ENCODE results near the gene TBC1D1. TPM values are rescaled to one million over a fixed set of nuclear protein-coding genes. Genes with fewer than 3 reads are reported as not detected.

The TBC1D1 gene
- total RNA-seq, 2 donors from 2014 or later, result 49.8 to 129 TPM

DNA sequence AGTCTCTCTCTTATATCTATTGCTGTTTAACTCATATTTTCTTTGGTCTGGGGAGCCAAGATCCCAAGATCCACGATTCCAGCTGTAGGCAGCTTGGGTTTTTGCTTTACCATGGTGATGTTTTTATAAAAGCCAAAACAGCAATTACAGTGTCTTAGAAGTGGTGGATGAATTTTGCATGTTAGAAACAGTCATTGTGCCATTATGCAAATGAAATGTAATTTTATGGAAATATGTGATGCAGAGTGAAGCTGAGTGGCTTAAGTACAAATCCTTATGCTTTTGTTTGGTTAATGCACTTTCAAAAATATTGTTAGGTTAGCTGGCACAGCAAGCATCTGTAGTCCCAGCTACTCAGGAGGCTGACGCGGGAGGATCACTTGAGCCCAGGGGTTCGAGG lies 36.5 kb downstream of the TBC1D1 start:
- Histone ChIP-seq H3K36me3 (no peaks in the 10 kb centered on the region), H3K4me3 (no peak overlapping the region), H3K27me3 (replicated peaks; ENCODE audit: insufficient read depth) (no peaks in the 10 kb centered on the region), H3K27ac (no peak overlapping the region), H3K9me3 (no peaks in the 10 kb centered on the region), H3K4me1 (replicated peaks) (no peaks in the 10 kb centered on the region)
- no peak for DNase-seq (ENCODE audit: low spot score)
- WGBS, result 83% methylated on average over 4 of the region's 4 CpGs
- TF ChIP-seq CTCF (IDR thresholded peaks at IDR 0.05) (no peak), POLR2AphosphoS5 (IDR thresholded peaks at IDR 0.05) (no peak), POLR2A (IDR thresholded peaks at IDR 0.05) (no peak)
- intact Hi-C loops (cut with DNase I), result no loop called here

DNA sequence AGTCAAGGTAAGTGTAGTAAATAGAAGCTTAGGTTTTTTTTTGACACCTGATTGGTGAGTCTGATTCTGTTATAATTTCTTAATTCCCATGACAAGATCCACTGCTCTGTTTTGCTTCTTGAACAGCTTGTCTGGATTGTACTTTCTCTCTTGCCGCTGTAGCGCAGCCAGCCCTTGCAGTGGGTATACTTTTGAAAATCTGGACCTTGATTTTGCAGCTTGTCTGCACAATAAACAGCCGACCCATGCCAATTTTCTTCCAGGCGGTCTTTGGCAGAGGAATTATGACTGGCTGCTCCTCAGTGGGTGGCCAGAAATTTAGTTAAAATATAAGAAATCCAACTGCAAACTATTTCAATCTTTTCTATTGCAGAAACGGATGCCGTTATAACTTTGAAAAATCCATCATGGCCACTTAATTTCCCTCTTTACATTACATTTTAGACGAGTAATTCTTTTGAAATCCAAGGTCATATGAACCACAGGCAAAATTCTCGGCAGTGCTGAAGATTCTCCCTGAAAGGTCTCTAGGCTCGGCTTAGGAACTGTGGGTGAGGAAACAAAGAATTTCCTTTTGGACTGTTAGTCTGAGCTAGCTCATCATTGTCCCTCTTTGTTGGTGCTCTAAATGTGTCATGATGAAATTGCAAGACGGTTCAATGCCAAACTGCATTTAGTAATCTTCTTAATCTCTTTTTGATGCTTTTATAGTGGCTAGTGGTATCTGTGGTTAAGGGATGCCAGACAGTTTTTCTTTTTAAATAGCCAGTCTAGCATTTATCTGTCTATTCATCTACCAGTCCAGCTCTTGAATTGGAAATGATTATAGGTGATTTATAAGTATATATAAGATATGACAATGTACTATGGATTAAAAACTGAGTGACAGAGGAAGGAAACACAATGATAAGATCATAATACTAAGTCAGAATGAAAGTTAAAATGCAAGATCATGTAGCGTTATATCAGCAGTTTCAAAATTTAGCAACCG lies 37.8 kb downstream of the TBC1D1 start:
- intact Hi-C loops (cut with DNase I), result no loop called here
- Histone ChIP-seq H3K9me3 (no peaks in the 10 kb centered on the region), H3K36me3 (no peaks in the 10 kb centered on the region), H3K27me3 (replicated peaks; ENCODE audit: insufficient read depth) (no peaks in the 10 kb centered on the region), H3K27ac (no peak overlapping the region), H3K4me1 (replicated peaks) (no peaks in the 10 kb centered on the region), H3K4me3 (no peak overlapping the region)
- no peak for TF ChIP-seq POLR2AphosphoS5 (IDR thresholded peaks at IDR 0.05)
- no peak for TF ChIP-seq CTCF (IDR thresholded peaks at IDR 0.05)
- no peak for TF ChIP-seq POLR2A (IDR thresholded peaks at IDR 0.05)
- DNase-seq (ENCODE audit: low spot score), result no peak
- 60% methylated on average over 12 of the region's 12 CpGs for WGBS

- Histone ChIP-seq H3K9me3 (no peaks in the 10 kb centered on the region), H3K4me3 (no peak overlapping the region), H3K4me1 (replicated peaks) (no peaks in the 10 kb centered on the region), H3K27ac (no peak overlapping the region), H3K36me3 (no peaks in the 10 kb centered on the region), H3K27me3 (replicated peaks; ENCODE audit: insufficient read depth) (no peaks in the 10 kb centered on the region)
- DNase-seq (ENCODE audit: low spot score), result no peak
- intact Hi-C loops (cut with DNase I), result no loop called here
- 95% methylated on average over 8 of the region's 8 CpGs for WGBS
- TF ChIP-seq CTCF (IDR thresholded peaks at IDR 0.05), result no peak
These were observed 43.2 kb downstream of the TBC1D1 start for GRCh38 chr4:37934096-37934495.

- no peak for DNase-seq (ENCODE audit: low spot score)
- WGBS, result 94% methylated on average over 3 of the region's 3 CpGs
- Histone ChIP-seq H3K4me1 (replicated peaks) (no peaks in the 10 kb centered on the region), H3K36me3 (no peaks in the 10 kb centered on the region), H3K27ac (no peak overlapping the region), H3K4me3 (no peak overlapping the region), H3K27me3 (replicated peaks; ENCODE audit: insufficient read depth) (no peaks in the 10 kb centered on the region), H3K9me3 (no peaks in the 10 kb centered on the region)
- intact Hi-C loops (cut with DNase I), result no loop called here
- TF ChIP-seq POLR2A (IDR thresholded peaks at IDR 0.05), result no peak
- no peak for TF ChIP-seq CTCF (IDR thresholded peaks at IDR 0.05)
- TF ChIP-seq POLR2AphosphoS5 (IDR thresholded peaks at IDR 0.05), result no peak
These were observed 43.7 kb downstream of the TBC1D1 start for GRCh38 chr4:37934609-37935008.

- Histone ChIP-seq H3K27me3 (replicated peaks; ENCODE audit: insufficient read depth) (no peaks in the 10 kb centered on the region), H3K4me1 (replicated peaks) (no peaks in the 10 kb centered on the region), H3K27ac (no peak overlapping the region), H3K4me3 (no peak overlapping the region), H3K36me3 (no peaks in the 10 kb centered on the region), H3K9me3 (no peaks in the 10 kb centered on the region)
- intact Hi-C loops (cut with DNase I), result no loop called here
- TF ChIP-seq POLR2AphosphoS5 (IDR thresholded peaks at IDR 0.05), result no peak
- no peak for TF ChIP-seq POLR2A (IDR thresholded peaks at IDR 0.05)
- TF ChIP-seq CTCF (IDR thresholded peaks at IDR 0.05), result no peak
- 93% methylated on average over 4 of the region's 4 CpGs for WGBS
- no peak for DNase-seq (ENCODE audit: low spot score)
These were observed 44.1 kb downstream of the TBC1D1 start for GRCh38 chr4:37935026-37935425.

All from prostate gland (tissue), 2 donors.